Panc1 (cell line): Measurements from ENCODE around the gene LYRM4. TPM values are rescaled to one million over a fixed set of nuclear protein-coding genes. Genes with fewer than 3 reads are reported as not detected.

Source experiments
- ATAC-seq: fragments of 200-7000 bp; cut with Tn5 transposase; 2 replicates; pipeline ENCODE4 v1.9.1; 2020; ENCODE audit warnings: mild to moderate bottlenecking, moderate library complexity
- BruUV-seq: library from RNA; stranded (reverse); fragments of 400-500 nt; replicated peaks from 2 replicates; lab custom pipeline; 2021; lab: Mats Ljungman, UMichigan
- CTCF ChIA-PET: fragments of 300-600 bp; sonication (Branson Sonifier 250); formaldehyde crosslinking; loops from one replicate; lab custom pipeline; 2022; ENCODE audit warnings: antibody characterized with exemption; lab: Charles Lee
- POLR2A ChIA-PET: fragments of 300-600 bp; sonication (Branson Sonifier 250); formaldehyde crosslinking; loops from one replicate; lab custom pipeline; 2022; ENCODE audit warnings: antibody characterized with exemption; lab: Charles Lee
- DNase-seq: peaks from one replicate; pipeline ENCODE4 v3.0.0-alpha.2; 2010; ENCODE audit warnings: low read depth, low spot score
- H3K27ac ChIP-seq: 2 replicates; pipeline ENCODE4 v1.5.1; 2011; ENCODE audit warnings: mild to moderate bottlenecking, low read length, inconsistent platforms
- H3K27me3 ChIP-seq: fragments of 200-500 bp; sonication (Bioruptor generic); 2 replicates; pipeline ENCODE4 v1.6.0; 2014; ENCODE audit warnings: low read length, inconsistent platforms; ENCODE audit not compliant: control insufficient read depth, insufficient read depth
- H3K36me3 ChIP-seq: fragments of 200-500 bp; sonication (Bioruptor generic); 2 replicates; pipeline ENCODE4 v1.5.1; 2014; ENCODE audit warnings: inconsistent platforms, mild to moderate bottlenecking, low read length, moderate library complexity; ENCODE audit not compliant: control insufficient read depth, insufficient read depth
- H3K4me1 ChIP-seq: 2 replicates; pipeline ENCODE4 v1.5.1; 2011; ENCODE audit warnings: inconsistent platforms, mild to moderate bottlenecking, low read length, moderate library complexity; ENCODE audit not compliant: control insufficient read depth, insufficient read depth
- H3K4me3 ChIP-seq, 2 experiments: 2 replicates each; pipeline ENCODE4 v1.5.1; 2011 to 2012; ENCODE audit warnings: low read depth in 2 of 2, low read length in 2 of 2, mild to moderate bottlenecking in 2 of 2, inconsistent platforms in 1 of 2, moderate library complexity in 1 of 2
- H3K9me3 ChIP-seq: fragments of 200-500 bp; sonication (Bioruptor generic); 2 replicates; pipeline ENCODE4 v1.5.1; 2014; ENCODE audit warnings: low read depth, mild to moderate bottlenecking, inconsistent platforms, low read length, moderate library complexity; ENCODE audit not compliant: control insufficient read depth, insufficient read depth
- CTCF ChIP-seq: fragments of 450-650 bp; IDR thresholded peaks from 2 replicates; pipeline ENCODE4 v1.5.1; 2017; ENCODE audit warnings: mild to moderate bottlenecking
- POLR2AphosphoS5 ChIP-seq: IDR thresholded peaks from 2 replicates; pipeline ENCODE4 v1.6.1; 2012; ENCODE audit warnings: mild to moderate bottlenecking, low read depth, low read length, moderate library complexity
- REST ChIP-seq, 2 experiments: IDR thresholded peaks; 2 replicates each; pipeline ENCODE4 v1.6.1; 2011 to 2012; ENCODE audit warnings: low read depth in 2 of 2, control low read depth in 1 of 2, low read length in 1 of 2, mild to moderate bottlenecking in 1 of 2, moderate library complexity in 1 of 2; ENCODE audit not compliant: insufficient read depth in 1 of 2
- SIN3A ChIP-seq: IDR thresholded peaks from 2 replicates; pipeline ENCODE4 v1.6.1; 2012; ENCODE audit warnings: low read depth, mild to moderate bottlenecking, low read length, moderate library complexity, borderline replicate concordance; ENCODE audit not compliant: insufficient read depth
- TCF7L2 ChIP-seq: IDR thresholded peaks from 2 replicates; pipeline ENCODE4 v1.6.1; 2011; ENCODE audit warnings: mild to moderate bottlenecking, low read depth, low read length, inconsistent platforms
- in situ Hi-C: cut with HindIII; loops from 2 replicates; pipeline ENCODE4 v1.10.0; 2016; ENCODE audit warnings: low sequenced_read_pairs, low pct_unique_long_range_greater_than_20kb
- intact Hi-C: fragments of 100-400 bp; cut with micrococcal nuclease; formaldehyde crosslinking; loops from one replicate; pipeline ENCODE4 v1.10.0; 2022; ENCODE audit not compliant: unreplicated experiment
- total RNA-seq: library from RNA; stranded (reverse); gene quantifications from one replicate; pipeline ENCODE4 v1.2.1, GENCODE V29; 2021; ENCODE audit not compliant: unreplicated experiment

Gene LYRM4
- total RNA-seq, 1 experiment from 2014 or later: 27.4 TPM

- ChIA-PET POLR2A (no interaction called here), CTCF (no interaction called here)
- no peak overlapping the region for H3K4me3 ChIP-seq
- intact Hi-C loops (no loop called here), in situ Hi-C loops (no loop called here)
- no peaks in the 10 kb centered on the region for H3K36me3 ChIP-seq
- H3K27me3 ChIP-seq: no peaks in the 10 kb centered on the region
- BruUV-seq: no TSS peak
- no peak for ATAC-seq
- no peak for DNase-seq
- H3K4me1 ChIP-seq: no peaks in the 10 kb centered on the region
- no peak overlapping the region for H3K27ac ChIP-seq
- TF ChIP-seq SIN3A (no peak), CTCF (no peak), POLR2AphosphoS5 (no peak), REST (IDR thresholded peaks at IDR 0.05; ENCODE audit: insufficient read depth in 1 of 2, low read depth in 2 of 2, low read length in 1 of 2) (no peak), TCF7L2 (no peak)
- H3K9me3 ChIP-seq: no peaks in the 10 kb centered on the region
Observed at GRCh38 chr6:5234874-5235273, 25.9 kb downstream of the LYRM4 start.

- CTCF ChIA-PET: no interaction called here
- POLR2A ChIA-PET: interaction anchor here (0.6 kb wide), 1 partner anchor 1633 kb away, joined by 3 read pairs; no protein-coding TSS in a partner anchor
- in situ Hi-C loops: no loop called here
- no peaks in the 10 kb centered on the region for H3K9me3 ChIP-seq
- BruUV-seq: no TSS peak
- H3K27ac ChIP-seq: no peak overlapping the region
- H3K27me3 ChIP-seq: no peaks in the 10 kb centered on the region
- intact Hi-C loops: no loop called here
- H3K4me1 ChIP-seq: no peaks in the 10 kb centered on the region
- H3K36me3 ChIP-seq: no peaks in the 10 kb centered on the region
- no peak for DNase-seq
- no peak for TF ChIP-seq CTCF
- no peak for TF ChIP-seq REST (IDR thresholded peaks at IDR 0.05; ENCODE audit: insufficient read depth in 1 of 2, low read depth in 2 of 2, low read length in 1 of 2)
- TF ChIP-seq TCF7L2: no peak
- no peak for TF ChIP-seq POLR2AphosphoS5
- TF ChIP-seq SIN3A: no peak
- H3K4me3 ChIP-seq: no peak overlapping the region
- no peak for ATAC-seq
Observed at GRCh38 chr6:5231289-5231688, 29.5 kb downstream of the LYRM4 start.
